Hepatocyte (in vitro differentiated cells): ENCODE results near the gene DAB2IP. TPM values are rescaled to one million over a fixed set of nuclear protein-coding genes. Genes with fewer than 3 reads are reported as not detected.

ENCODE experiments used
- DNase-seq: peaks from one replicate; pipeline ENCODE4 v3.0.0-alpha.2; 2016; ENCODE audit warnings: low spot score
- H2AFZ ChIP-seq: fragments of 200-600 bp; sonication (generic); 2 replicates; pipeline ENCODE4 v1.6.0; 2016; ENCODE audit warnings: antibody characterized with exemption, mild to moderate bottlenecking
- H3K27ac ChIP-seq: fragments of 200-600 bp; sonication (generic); 2 replicates; pipeline ENCODE4 v1.5.1; 2016; ENCODE audit warnings: mild to moderate bottlenecking
- H3K27me3 ChIP-seq: fragments of 200-600 bp; sonication (generic); 2 replicates; pipeline ENCODE4 v1.6.1; 2016
- H3K36me3 ChIP-seq: fragments of 200-600 bp; sonication (generic); replicated peaks from 2 replicates; pipeline ENCODE4 v1.5.1; 2016; ENCODE audit warnings: low read depth; ENCODE audit not compliant: insufficient read depth
- H3K4me1 ChIP-seq: fragments of 200-600 bp; sonication (generic); 2 replicates; pipeline ENCODE4 v1.5.1; 2016; ENCODE audit warnings: mild to moderate bottlenecking, moderate library complexity; ENCODE audit not compliant: insufficient read depth
- H3K4me2 ChIP-seq: fragments of 200-600 bp; sonication (generic); 2 replicates; pipeline ENCODE4 v1.6.0; 2016
- H3K4me3 ChIP-seq: fragments of 200-600 bp; sonication (generic); 2 replicates; pipeline ENCODE4 v1.5.1; 2016; ENCODE audit warnings: mild to moderate bottlenecking
- H3K79me2 ChIP-seq: fragments of 200-600 bp; sonication (generic); 2 replicates; pipeline ENCODE4 v1.6.0; 2017; ENCODE audit warnings: mild to moderate bottlenecking
- H3K9me2 ChIP-seq: fragments of 200-600 bp; sonication (generic); replicated peaks from 2 replicates; pipeline ENCODE4 v1.6.0; 2017; ENCODE audit warnings: mild to moderate bottlenecking; ENCODE audit not compliant: insufficient read depth
- H3K9me3 ChIP-seq: fragments of 200-600 bp; sonication (generic); 2 replicates; pipeline ENCODE4 v1.5.1; 2016; ENCODE audit warnings: low read depth, mild to moderate bottlenecking
- H4K20me1 ChIP-seq: fragments of 200-600 bp; sonication (generic); 2 replicates; pipeline ENCODE4 v1.6.0; 2016; ENCODE audit warnings: mild to moderate bottlenecking; ENCODE audit not compliant: insufficient read depth, poor library complexity, severe bottlenecking
- EZH2 ChIP-seq: fragments of 200-600 bp; sonication (generic); IDR thresholded peaks from 2 replicates; pipeline ENCODE4 v1.6.1; 2016; ENCODE audit warnings: antibody characterized with exemption, mild to moderate bottlenecking, borderline replicate concordance
- EZH2phosphoT487 ChIP-seq: fragments of 200-600 bp; sonication (generic); IDR thresholded peaks from one replicate; pipeline ENCODE4 v1.6.1; 2018; ENCODE audit warnings: antibody characterized with exemption, mild to moderate bottlenecking, low read depth, moderate library complexity; ENCODE audit not compliant: unreplicated experiment, severe bottlenecking
- WGBS: methylation state at CpG from one replicate; pipeline ENCODE4 v1.1.6; 2016; ENCODE audit warnings: low lambda C conversion rate; ENCODE audit errors: missing lambda C conversion rate; 5-methylcytosine and 5-hydroxymethylcytosine counted together
- polyA plus RNA-seq: library from polyadenylated mRNA; unstranded; fragments of >200 nt; fragmentation: Nextera tagmentation; extraction: Ambion mirVana; gene quantifications from 2 replicates; pipeline ENCODE4 v1.2.1, GENCODE V29; 2016
- total RNA-seq: library from RNA; depleted of rRNA; stranded (reverse); fragments of >200 nt; gene quantifications from 2 replicates; pipeline ENCODE4 v1.2.3, GENCODE V29; 2014
- TF ChIP-seq, protein P1 (sequence below): fragments of 200-600 bp; sonication (generic); IDR thresholded peaks from 2 replicates; pipeline ENCODE4 v1.5.1; 2016; ENCODE audit warnings: antibody characterized with exemption, mild to moderate bottlenecking; ENCODE audit not compliant: poor library complexity

Gene DAB2IP
- total and polyA plus RNA-seq, 2 experiments from 2014 or later: 11.6 to 31.0 TPM

GRCh38 chr9:121797081-121797480 is 145.6 kb downstream of the DAB2IP start:
- Histone ChIP-seq H4K20me1 (no peaks in the 10 kb centered on the region), H3K9me3 (no peaks in the 10 kb centered on the region), H3K79me2 (no peaks in the 10 kb centered on the region), H3K4me2 (no peak overlapping the region), H3K4me3 (no peak overlapping the region), H3K36me3 (no peaks in the 10 kb centered on the region), H3K27me3 (no peaks in the 10 kb centered on the region), H3K4me1 (no peaks in the 10 kb centered on the region), H3K9me2 (no peaks in the 10 kb centered on the region), H2AFZ (no peak overlapping the region), H3K27ac (no peak overlapping the region)
- TF ChIP-seq EZH2phosphoT487: no peak
- TF ChIP-seq EZH2: no peak
- TF ChIP-seq, protein P1, sequence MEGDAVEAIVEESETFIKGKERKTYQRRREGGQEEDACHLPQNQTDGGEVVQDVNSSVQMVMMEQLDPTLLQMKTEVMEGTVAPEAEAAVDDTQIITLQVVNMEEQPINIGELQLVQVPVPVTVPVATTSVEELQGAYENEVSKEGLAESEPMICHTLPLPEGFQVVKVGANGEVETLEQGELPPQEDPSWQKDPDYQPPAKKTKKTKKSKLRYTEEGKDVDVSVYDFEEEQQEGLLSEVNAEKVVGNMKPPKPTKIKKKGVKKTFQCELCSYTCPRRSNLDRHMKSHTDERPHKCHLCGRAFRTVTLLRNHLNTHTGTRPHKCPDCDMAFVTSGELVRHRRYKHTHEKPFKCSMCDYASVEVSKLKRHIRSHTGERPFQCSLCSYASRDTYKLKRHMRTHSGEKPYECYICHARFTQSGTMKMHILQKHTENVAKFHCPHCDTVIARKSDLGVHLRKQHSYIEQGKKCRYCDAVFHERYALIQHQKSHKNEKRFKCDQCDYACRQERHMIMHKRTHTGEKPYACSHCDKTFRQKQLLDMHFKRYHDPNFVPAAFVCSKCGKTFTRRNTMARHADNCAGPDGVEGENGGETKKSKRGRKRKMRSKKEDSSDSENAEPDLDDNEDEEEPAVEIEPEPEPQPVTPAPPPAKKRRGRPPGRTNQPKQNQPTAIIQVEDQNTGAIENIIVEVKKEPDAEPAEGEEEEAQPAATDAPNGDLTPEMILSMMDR: no peak
- no peak for DNase-seq
- WGBS: 73% methylated on average over 2 of the region's 2 CpGs

DNA sequence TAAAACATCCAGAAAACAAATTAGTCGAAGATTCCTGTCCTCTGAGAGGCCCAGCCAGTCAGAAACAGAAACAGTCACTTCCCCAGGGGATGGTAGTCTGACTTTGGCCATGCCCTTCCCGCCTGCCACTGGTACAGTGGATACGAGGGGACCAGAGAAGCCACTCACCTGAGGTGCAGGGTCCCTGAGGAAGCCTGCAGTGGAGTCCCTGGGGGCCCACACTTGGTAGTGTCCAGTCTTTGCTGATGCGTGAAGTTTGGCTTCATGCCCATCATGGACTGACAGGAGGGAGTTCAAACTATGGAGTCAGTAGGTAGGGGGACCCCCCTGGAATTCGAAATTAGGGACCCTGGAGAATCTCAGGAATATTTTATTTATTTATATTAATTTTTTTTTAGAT is 147.5 kb downstream of the DAB2IP start:
- Histone ChIP-seq H3K4me2 (no peak overlapping the region), H3K4me1 (no peaks in the 10 kb centered on the region), H3K27ac (no peak overlapping the region), H2AFZ (no peak overlapping the region), H4K20me1 (no peaks in the 10 kb centered on the region), H3K36me3 (no peaks in the 10 kb centered on the region), H3K27me3 (no peaks in the 10 kb centered on the region), H3K79me2 (no peaks in the 10 kb centered on the region), H3K9me2 (no peaks in the 10 kb centered on the region), H3K9me3 (no peaks in the 10 kb centered on the region), H3K4me3 (no peak overlapping the region)
- TF ChIP-seq EZH2 (no peak), EZH2phosphoT487 (no peak)
- TF ChIP-seq, protein P1: no peak
- no peak for DNase-seq
- WGBS: 86% methylated on average over 5 of the region's 5 CpGs

- Histone ChIP-seq H3K27me3 (no peaks in the 10 kb centered on the region), H3K4me1 (no peaks in the 10 kb centered on the region), H3K79me2 (no peaks in the 10 kb centered on the region), H3K9me2 (no peaks in the 10 kb centered on the region), H3K9me3 (no peaks in the 10 kb centered on the region), H2AFZ (no peak overlapping the region), H3K36me3 (no peaks in the 10 kb centered on the region), H3K27ac (no peak overlapping the region), H4K20me1 (no peaks in the 10 kb centered on the region), H3K4me2 (no peak overlapping the region), H3K4me3 (no peak overlapping the region)
- DNase-seq: no peak
- whole genome bisulfite sequencing: 90% methylated on average over 10 of the region's 10 CpGs
- TF ChIP-seq, protein P1: no peak
- no peak for TF ChIP-seq EZH2
- TF ChIP-seq EZH2phosphoT487: no peak
Measured at GRCh38 chr9:121800376-121800775, 148.9 kb downstream of the DAB2IP start.

- TF ChIP-seq EZH2phosphoT487 (no peak), EZH2 (no peak)
- TF ChIP-seq, protein P1: no peak
- H3K36me3 ChIP-seq: no peaks in the 10 kb centered on the region
- no peaks in the 10 kb centered on the region for H3K79me2 ChIP-seq
- no peaks in the 10 kb centered on the region for H3K4me1 ChIP-seq
- DNase-seq: no peak
- no peak overlapping the region for H3K4me3 ChIP-seq
- WGBS: 72% methylated on average over 3 of the region's 3 CpGs
- no peak overlapping the region for H2AFZ ChIP-seq
- no peaks in the 10 kb centered on the region for H3K9me3 ChIP-seq
- no peaks in the 10 kb centered on the region for H3K27me3 ChIP-seq
- no peak overlapping the region for H3K4me2 ChIP-seq
- no peak overlapping the region for H3K27ac ChIP-seq
- H3K9me2 ChIP-seq: no peaks in the 10 kb centered on the region
- H4K20me1 ChIP-seq: no peaks in the 10 kb centered on the region
Measured at GRCh38 chr9:121801579-121801978, 150.1 kb downstream of the DAB2IP start.
